ENCODE measurements around the gene ARL10. TPM values are rescaled to one million over a fixed set of nuclear protein-coding genes. Genes with fewer than 3 reads are reported as not detected.

Gene ARL10
- total RNA-seq, 4 donors from 2014 or later = 0.53 to 6.2 (median 2.5) TPM

GRCh38 chr5:176334031-176334770, 31.1 kb upstream of the ARL10 start:
- Histone ChIP-seq H3K4me1 (no peaks in the 10 kb centered on the region), H3K4me3 (no peak overlapping the region), H3K27me3 (no peaks in the 10 kb centered on the region), H3K36me3 (peaks cover 0 to 28% (median 0%) of the 10 kb centered on the region in 3 donors), H3K27ac (no peak overlapping the region), H3K9me3 (no peaks in the 10 kb centered on the region)
- TF ChIP-seq POLR2A (IDR thresholded peaks at IDR 0.05) (no peak), CTCF (IDR thresholded peaks at IDR 0.05) (no peak)
- no peak for DNase-seq

- H3K27me3 ChIP-seq = no peaks in the 10 kb centered on the region
- DNase-seq = no peak
- TF ChIP-seq CTCF (IDR thresholded peaks at IDR 0.05) (no peak), POLR2A (IDR thresholded peaks at IDR 0.05) (no peak)
- no peak overlapping the region for H3K27ac ChIP-seq
- no peaks in the 10 kb centered on the region for H3K9me3 ChIP-seq
- H3K36me3 ChIP-seq = peaks cover 0 to 34% (median 0%) of the 10 kb centered on the region in 3 donors
- H3K4me3 ChIP-seq = no peak overlapping the region
- H3K4me1 ChIP-seq = no peaks in the 10 kb centered on the region
These were observed 27.4 kb upstream of the ARL10 start for GRCh38 chr5:176337913-176338312.

DNA sequence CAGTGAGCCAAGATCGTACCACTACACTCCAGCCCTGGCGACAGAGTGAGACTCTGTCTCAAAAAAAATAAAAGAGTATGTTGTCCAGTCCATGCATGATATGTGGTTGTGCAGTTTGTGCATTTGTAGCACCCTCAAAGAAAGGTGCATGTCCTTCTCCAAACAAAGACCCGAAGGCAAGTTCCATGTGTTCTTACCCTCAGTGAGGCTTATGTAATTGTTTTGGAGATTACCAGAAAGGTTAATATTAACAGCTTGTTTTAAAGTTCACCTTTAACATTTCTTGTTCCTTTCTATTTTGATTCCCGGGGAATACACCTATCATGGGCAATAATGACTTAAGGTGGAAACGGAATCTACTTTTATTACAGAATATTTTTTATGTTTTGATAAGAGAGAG, 26.0 kb upstream of the ARL10 start:
- Histone ChIP-seq H3K27ac (no peak overlapping the region), H3K4me3 (no peak overlapping the region), H3K36me3 (peaks cover 0 to 37% (median 0%) of the 10 kb centered on the region in 3 donors), H3K9me3 (no peaks in the 10 kb centered on the region), H3K4me1 (no peaks in the 10 kb centered on the region), H3K27me3 (no peaks in the 10 kb centered on the region)
- no peak for DNase-seq
- TF ChIP-seq POLR2A (IDR thresholded peaks at IDR 0.05) (no peak), CTCF (IDR thresholded peaks at IDR 0.05) (no peak)

GRCh38 chr5:176341325-176342157, 23.7 kb upstream of the ARL10 start:
- H3K4me3 ChIP-seq = no peak overlapping the region
- DNase-seq = no peak
- peak overlapping the region in 1 of 4 donors; percentile 22 for H3K27ac ChIP-seq
- H3K36me3 ChIP-seq = peaks cover 0 to 53% (median 0%) of the 10 kb centered on the region in 3 donors
- no peaks in the 10 kb centered on the region for H3K27me3 ChIP-seq
- no peaks in the 10 kb centered on the region for H3K4me1 ChIP-seq
- TF ChIP-seq POLR2A (IDR thresholded peaks at IDR 0.05) (no peak), CTCF (IDR thresholded peaks at IDR 0.05) (no peak)
- no peaks in the 10 kb centered on the region for H3K9me3 ChIP-seq

DNA sequence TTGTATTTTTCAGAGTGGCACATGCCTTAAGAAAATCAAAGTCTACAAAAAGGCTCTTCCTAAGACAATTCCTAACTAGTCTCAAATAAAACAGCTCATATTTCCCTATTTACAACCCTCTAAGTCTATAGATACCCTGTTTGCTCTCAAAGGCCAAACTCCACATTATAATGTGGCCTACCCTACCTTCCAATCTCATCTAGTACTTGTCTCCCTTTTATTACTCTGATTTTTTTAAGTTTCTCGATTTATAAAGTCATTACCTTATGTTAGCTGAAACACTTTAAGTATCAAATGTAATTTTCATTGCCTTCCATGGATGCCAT, 23.2 kb upstream of the ARL10 start:
- no peaks in the 10 kb centered on the region for H3K27me3 ChIP-seq
- no peak overlapping the region for H3K4me3 ChIP-seq
- peaks cover 0 to 53% (median 0%) of the 10 kb centered on the region in 3 donors for H3K36me3 ChIP-seq
- TF ChIP-seq CTCF (IDR thresholded peaks at IDR 0.05) = no peak
- TF ChIP-seq POLR2A (IDR thresholded peaks at IDR 0.05) = no peak
- H3K4me1 ChIP-seq = no peaks in the 10 kb centered on the region
- H3K9me3 ChIP-seq = no peaks in the 10 kb centered on the region
- peak overlapping the region in 1 of 4 donors; percentile 22 for H3K27ac ChIP-seq
- DNase-seq = no peak
